Measurements from ENCODE around the gene TGFBR3. TPM values are rescaled to one million over a fixed set of nuclear protein-coding genes. Genes with fewer than 3 reads are reported as not detected.

The TGFBR3 gene
- total and polyA plus RNA-seq, 2 of the 13 experiments (the other 11 are each of a cell fraction or from before 2014, with no cell fraction given) = 76.5 to 195 TPM

- POLR2A ChIA-PET = no interaction called here
- intact Hi-C loops (cut with micrococcal nuclease; ENCODE audit: unreplicated experiment) (no loop called here), in situ Hi-C loops (cut with HindIII; ENCODE audit: extremely low pct_ligation_motif_present, low pct_unique_long_range_greater_than_20kb) (no loop called here)
- Histone ChIP-seq H2AFZ (ENCODE audit: low read length) (no peak overlapping the region), H3K36me3 (replicated peaks in 1 of 2; ENCODE audit: control insufficient read depth in 1 of 2, insufficient read depth in 2 of 2, low read length in 2 of 2) (peaks cover 23 to 70% of the 10 kb centered on the region in 2 experiments), H3K9ac (ENCODE audit: insufficient read depth, low read depth, low read length) (no peak overlapping the region), H3K9me3 (ENCODE audit: low read length) (no peaks in the 10 kb centered on the region), H3K27me3 (ENCODE audit: control insufficient read depth in 1 of 2, insufficient read depth in 2 of 2, low read length in 2 of 2) (no peaks in the 10 kb centered on the region), H3K4me3 (replicated peaks in 1 of 3; ENCODE audit: insufficient read depth in 1 of 3, low read depth in 2 of 3, low read length in 3 of 3) (no peak overlapping the region), H3K4me1 (ENCODE audit: insufficient read depth, low read length) (0 out of 2 replicates have a peak, but pooled peaks cover 5% of the 10 kb centered on the region), H4K20me1 (ENCODE audit: insufficient read depth, low read length) (peaks cover 15% of the 10 kb centered on the region), H3K79me2 (ENCODE audit: insufficient read depth, low read length) (peaks cover 55% of the 10 kb centered on the region), H3K4me2 (ENCODE audit: low read depth, low read length) (no peak overlapping the region), H3K27ac (ENCODE audit: extremely low read length, insufficient read depth, low read length) (no peak overlapping the region)
- DNase-seq (ENCODE audit: low spot score) (no peak), FAIRE-seq (no peak), ATAC-seq (no peak)
- no peak for TF ChIP-seq ZFP82 (CRISPR knock-in tag; IDR thresholded peaks at IDR 0.05; ENCODE audit: borderline replicate concordance)
- TF ChIP-seq RBM22 (optimal IDR thresholded peaks at IDR 0.05; ENCODE audit: low read length) = peak; percentile 27
- TF ChIP-seq ZNF296 (CRISPR knock-in tag; conservative IDR thresholded peaks at IDR 0.05) = no peak
- no peak for TF ChIP-seq RFXANK (CRISPR knock-in tag; IDR thresholded peaks at IDR 0.05)
- TF ChIP-seq ZNF724P (CRISPR knock-in tag; IDR thresholded peaks at IDR 0.05; ENCODE audit: borderline replicate concordance) = no peak
- TF ChIP-seq ZMYM3 (CRISPR knock-in tag; IDR thresholded peaks at IDR 0.05) = no peak
- TF ChIP-seq ZNF883 (CRISPR knock-in tag; IDR thresholded peaks at IDR 0.05; ENCODE audit: not compliant biosample characterization) = no peak
- CTCF ChIA-PET (ENCODE audit: low intra/inter-chr PET ratio, low total read pairs) = no interaction called here
- BruUV-seq (replicated peaks) = no TSS peak
- 63% methylated on average over 2 of the region's 2 CpGs for WGBS (ENCODE audit: low lambda C conversion rate)
Observed at GRCh38 chr1:91798740-91799139, 87.2 kb downstream of the TGFBR3 start.

DNA sequence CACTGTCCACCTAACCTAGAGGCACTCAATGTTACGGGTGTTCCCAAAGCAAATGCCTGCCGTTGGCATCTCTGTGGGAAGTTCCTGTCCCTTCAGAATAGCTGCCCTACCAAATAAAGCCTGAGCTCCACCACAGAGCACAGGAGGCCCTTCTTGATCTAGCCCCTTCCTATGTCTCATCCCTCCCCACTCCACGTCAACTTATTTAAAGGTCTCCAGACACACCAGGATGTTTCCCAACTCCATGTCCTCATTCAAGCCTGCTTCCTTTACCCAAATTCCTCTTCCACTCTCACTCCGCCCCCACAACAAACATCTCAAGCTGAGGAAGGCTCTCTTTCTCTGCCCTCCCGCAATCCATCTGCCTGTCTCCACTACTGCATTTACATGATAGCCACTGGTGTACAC, 87.7 kb downstream of the TGFBR3 start:
- H3K4me2 ChIP-seq (ENCODE audit: low read depth, low read length) = no peak overlapping the region
- no peak overlapping the region for H2AFZ ChIP-seq (ENCODE audit: low read length)
- H3K79me2 ChIP-seq (ENCODE audit: insufficient read depth, low read length) = peaks cover 50% of the 10 kb centered on the region
- DNase-seq (ENCODE audit: low spot score) (no peak), FAIRE-seq (no peak), ATAC-seq (no peak)
- CTCF ChIA-PET (ENCODE audit: low intra/inter-chr PET ratio, low total read pairs) = no interaction called here
- no peak overlapping the region for H3K27ac ChIP-seq (ENCODE audit: extremely low read length, insufficient read depth, low read length)
- no TSS peak for BruUV-seq (replicated peaks)
- intact Hi-C loops (cut with micrococcal nuclease; ENCODE audit: unreplicated experiment) (no loop called here), in situ Hi-C loops (cut with HindIII; ENCODE audit: extremely low pct_ligation_motif_present, low pct_unique_long_range_greater_than_20kb) (no loop called here)
- H3K9ac ChIP-seq (ENCODE audit: insufficient read depth, low read depth, low read length) = no peak overlapping the region
- TF ChIP-seq ZNF770 (CRISPR knock-in tag; IDR thresholded peaks at IDR 0.05) (no peak), ZNF484 (CRISPR knock-in tag; IDR thresholded peaks at IDR 0.05; ENCODE audit: borderline replicate concordance, low read depth) (no peak), RBM22 (optimal IDR thresholded peaks at IDR 0.05; ENCODE audit: low read length) (peak; percentile 19), ZFP36L2 (CRISPR knock-in tag; IDR thresholded peaks at IDR 0.05) (no peak), POGZ (CRISPR knock-in tag; IDR thresholded peaks at IDR 0.05) (no peak)
- H3K27me3 ChIP-seq (ENCODE audit: control insufficient read depth in 1 of 2, insufficient read depth in 2 of 2, low read length in 2 of 2) = no peaks in the 10 kb centered on the region
- H4K20me1 ChIP-seq (ENCODE audit: insufficient read depth, low read length) = peaks cover 15% of the 10 kb centered on the region
- H3K4me3 ChIP-seq (replicated peaks in 1 of 3; ENCODE audit: insufficient read depth in 1 of 3, low read depth in 2 of 3, low read length in 3 of 3) = no peak overlapping the region
- 0 out of 2 replicates have a peak, but pooled peaks cover 5% of the 10 kb centered on the region for H3K4me1 ChIP-seq (ENCODE audit: insufficient read depth, low read length)
- peaks cover 23 to 68% of the 10 kb centered on the region in 2 experiments for H3K36me3 ChIP-seq (replicated peaks in 1 of 2; ENCODE audit: control insufficient read depth in 1 of 2, insufficient read depth in 2 of 2, low read length in 2 of 2)
- POLR2A ChIA-PET = no interaction called here
- no peaks in the 10 kb centered on the region for H3K9me3 ChIP-seq (ENCODE audit: low read length)
- WGBS (ENCODE audit: low lambda C conversion rate) = 90% methylated on average over 5 of the region's 5 CpGs
